Mesodermal cell (in vitro differentiated cells): Measurements from ENCODE around the gene ERN1.
A peak's percentile ranks its signal among the peaks of the same experiment; 100 is the strongest.
"Not testable (repeated sequence)": the region's sequence is repeated elsewhere in the genome, so short reads cannot be mapped to it uniquely, and the experiment has no call there.

ENCODE experiments used
- H3K27ac ChIP-seq: 2 replicates; pipeline ENCODE4 v1.7.0; 2013; ENCODE audit warnings: mild to moderate bottlenecking, low read depth, low read length, moderate library complexity; ENCODE audit not compliant: severe bottlenecking
- H3K36me3 ChIP-seq: 2 replicates; pipeline ENCODE4 v1.7.1; 2013; ENCODE audit warnings: mild to moderate bottlenecking, low read length, moderate library complexity; ENCODE audit not compliant: control insufficient read depth, insufficient read depth
- H3K4me1 ChIP-seq: one replicate; pipeline ENCODE4 v1.7.1; 2013; ENCODE audit warnings: mild to moderate bottlenecking, low read length; ENCODE audit not compliant: insufficient read depth, control insufficient read depth, poor library complexity, severe bottlenecking
- H3K4me3 ChIP-seq: 2 replicates; pipeline ENCODE4 v1.7.0; 2013; ENCODE audit warnings: low read length, control low read depth, mild to moderate bottlenecking; ENCODE audit not compliant: insufficient read depth, poor library complexity, severe bottlenecking; ENCODE audit errors: extremely low read depth
- H3K9me3 ChIP-seq: 2 replicates; pipeline ENCODE4 v1.7.1; 2013; ENCODE audit warnings: mild to moderate bottlenecking, low read length, moderate library complexity; ENCODE audit not compliant: control insufficient read depth
- WGBS, 2 experiments: methylation state at CpG; one replicate each; pipeline ENCODE4 v1.1.5; 2013; ENCODE audit warnings: missing lambda C conversion rate in 2 of 2; ENCODE audit not compliant: insufficient coverage in 2 of 2; 5-methylcytosine and 5-hydroxymethylcytosine counted together

ERN1 gene

DNA sequence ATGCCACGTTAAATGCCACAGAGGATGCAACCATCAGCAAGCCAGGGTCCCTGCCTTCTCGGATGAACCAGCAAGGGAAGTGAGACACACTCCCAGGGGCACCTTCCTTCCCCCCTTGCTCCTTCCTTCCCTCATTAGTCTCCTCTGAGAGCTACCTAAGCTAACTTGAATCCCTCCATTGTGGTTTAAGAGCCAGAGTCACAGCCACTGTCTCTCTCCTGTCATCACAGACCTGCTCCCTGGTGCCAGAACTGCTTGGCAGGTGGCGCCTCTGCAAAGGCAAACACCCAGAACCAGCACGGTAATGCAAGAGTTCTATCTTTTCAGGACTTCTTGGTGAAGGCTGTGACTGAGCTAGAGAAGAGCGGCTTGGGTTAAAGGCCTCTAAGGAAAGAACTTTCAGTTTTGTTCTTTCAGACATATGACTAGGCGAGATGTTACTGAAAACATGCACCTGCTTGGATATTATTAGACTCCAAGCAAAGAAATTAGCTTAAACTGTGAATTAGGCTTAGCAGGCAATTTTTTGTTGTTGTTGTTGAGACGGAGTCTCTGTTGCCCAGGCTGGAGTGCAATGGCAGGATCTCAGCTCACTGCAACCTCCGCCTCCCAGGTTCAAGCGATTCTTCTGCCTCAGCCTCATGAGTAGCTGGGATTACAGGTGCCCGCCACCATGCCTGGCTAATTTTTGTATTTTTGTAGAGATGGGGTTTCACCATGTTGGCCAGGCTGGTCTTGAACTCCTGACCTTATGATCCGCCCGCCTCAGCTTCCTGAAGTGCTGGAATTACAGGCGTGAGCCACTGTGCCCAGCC lies 8.8 kb downstream of the ERN1 start:
- H3K4me3 ChIP-seq, H3K27ac ChIP-seq, H3K9me3 ChIP-seq, H3K4me1 ChIP-seq, H3K36me3 ChIP-seq: not testable (repeated sequence)
- WGBS, 2 experiments, result 89 to 94% methylated on average over 10 to 11 of the region's 13 CpGs

DNA sequence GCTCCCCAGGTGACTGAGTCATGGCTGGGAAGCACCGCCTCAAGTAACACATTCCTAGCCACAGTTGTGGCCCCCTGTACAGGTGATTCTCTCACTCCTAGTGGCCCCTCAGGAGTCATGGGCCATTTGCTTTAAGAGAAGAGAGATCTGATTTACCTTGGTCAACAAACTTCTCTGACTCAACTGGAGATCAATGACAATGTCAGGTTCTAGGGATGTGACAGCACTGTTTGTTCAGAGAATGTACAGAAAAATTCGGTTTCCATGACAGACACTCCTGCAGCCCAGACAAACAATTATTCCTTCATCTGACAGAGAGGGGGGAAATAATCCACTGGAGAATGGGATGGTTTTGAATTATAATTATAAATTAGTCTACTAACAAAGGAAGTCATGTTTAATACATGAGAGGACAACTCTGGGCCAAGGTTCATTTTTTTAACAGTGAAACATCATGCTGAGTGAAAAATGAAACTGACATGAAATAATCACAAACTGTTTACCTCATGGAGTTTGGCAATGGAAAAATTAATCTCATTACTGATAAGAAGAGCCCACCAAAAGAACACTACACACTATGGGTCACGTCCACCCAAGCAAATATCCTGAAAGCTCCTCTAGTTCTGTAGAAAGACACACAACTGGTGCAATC lies 9.7 kb downstream of the ERN1 start:
- Histone ChIP-seq H3K36me3 (no peaks in the 10 kb centered on the region), H3K27ac (no peak overlapping the region), H3K4me1 (no peaks in the 10 kb centered on the region), H3K9me3 (no peaks in the 10 kb centered on the region), H3K4me3 (no peak overlapping the region)
- 89% methylated on average over 1 of the region's 3 CpGs; no CpG with 5 or more reads in 1 of the 2 experiments for WGBS, 2 experiments

DNA sequence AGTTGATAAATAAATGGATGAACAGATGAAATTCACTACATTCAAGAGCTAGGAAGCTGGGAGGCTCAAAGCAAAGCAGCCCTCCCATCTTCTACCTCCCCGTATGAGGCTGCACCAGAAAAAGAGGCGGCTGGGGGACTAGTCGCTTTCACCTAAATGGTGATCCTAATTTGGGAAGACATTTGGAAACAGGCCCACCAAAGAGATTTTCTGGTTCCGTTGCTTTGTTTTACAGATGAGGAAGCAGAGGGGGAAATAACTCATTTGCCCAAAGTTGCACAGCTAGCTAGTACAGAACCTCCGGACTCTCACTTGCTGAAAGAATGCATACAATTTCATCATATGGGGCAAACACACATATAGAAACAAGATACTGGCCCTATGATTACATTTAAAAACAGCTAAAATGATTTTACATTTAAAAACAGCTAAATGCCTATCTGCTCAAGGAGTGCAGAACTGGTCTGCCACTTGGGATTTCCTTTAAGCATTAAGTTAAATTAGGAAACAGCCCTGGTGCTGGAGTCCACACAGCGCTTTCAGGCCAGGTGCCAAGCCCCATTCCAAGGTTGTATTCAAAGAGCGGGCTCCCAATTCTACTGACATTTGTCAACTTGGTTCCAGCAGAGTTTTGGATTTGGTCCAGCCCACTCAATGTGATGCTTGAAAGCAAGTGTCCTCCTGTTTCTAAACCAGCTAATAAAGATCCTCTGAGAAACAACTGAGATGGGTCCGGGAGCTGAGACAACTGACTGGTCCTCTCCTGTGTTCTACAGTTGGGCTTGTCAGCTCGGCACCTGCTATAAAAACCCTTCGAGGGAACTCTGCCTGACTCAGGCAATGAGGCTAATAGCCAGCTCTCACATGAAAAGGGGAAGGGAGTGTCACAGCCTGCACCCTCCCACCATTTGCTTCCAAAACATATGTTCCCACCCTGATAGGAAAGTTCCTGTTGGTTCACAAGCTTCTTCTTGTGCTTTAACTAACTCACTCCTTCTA lies 11.7 kb downstream of the ERN1 start:
- Histone ChIP-seq H3K4me3 (no peak overlapping the region), H3K27ac (no peak overlapping the region), H3K4me1 (no peaks in the 10 kb centered on the region), H3K36me3 (no peaks in the 10 kb centered on the region), H3K9me3 (no peaks in the 10 kb centered on the region)
- WGBS, 2 experiments, result 91 to 93% methylated on average over 8 of the region's 10 CpGs

DNA sequence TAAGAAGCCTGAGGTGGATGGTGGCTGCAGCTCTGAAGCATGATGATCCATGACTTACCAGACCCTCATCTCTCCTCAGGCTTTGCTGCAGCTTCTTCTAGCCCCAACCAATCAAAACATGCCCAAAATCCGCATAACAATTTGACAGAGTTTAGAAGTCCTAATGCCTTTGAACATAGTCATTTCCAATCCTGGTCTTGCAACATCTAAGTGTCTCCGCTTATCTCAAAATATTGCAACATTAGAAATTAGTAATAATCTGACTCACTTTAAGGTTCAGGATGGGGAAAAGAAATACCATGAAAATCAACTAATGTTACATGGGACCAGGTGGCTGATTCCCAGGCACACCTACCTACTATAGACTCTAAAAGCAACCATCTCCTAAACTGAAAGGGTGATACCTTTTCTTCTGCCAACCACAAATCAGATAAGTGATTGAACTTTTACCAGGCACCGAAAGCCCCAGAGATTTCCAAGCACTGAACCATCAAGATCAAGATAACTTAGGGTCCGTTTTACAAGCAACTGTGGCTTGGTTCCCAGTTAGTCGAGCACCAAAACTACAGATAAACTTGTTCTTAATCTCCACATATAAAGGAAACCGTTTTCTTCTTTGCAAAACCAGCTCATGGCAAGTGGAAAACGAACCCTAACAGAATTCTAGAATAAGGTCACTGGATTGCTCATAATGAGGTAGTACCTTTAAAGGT lies 14.0 kb downstream of the ERN1 start:
- no peak overlapping the region for H3K4me3 ChIP-seq
- WGBS, 2 experiments, result 92 to 95% methylated on average over 2 to 4 of the region's 7 CpGs
- no peak overlapping the region for H3K27ac ChIP-seq
- no peaks in the 10 kb centered on the region for H3K36me3 ChIP-seq
- H3K4me1 ChIP-seq, result no peaks in the 10 kb centered on the region
- no peaks in the 10 kb centered on the region for H3K9me3 ChIP-seq

DNA sequence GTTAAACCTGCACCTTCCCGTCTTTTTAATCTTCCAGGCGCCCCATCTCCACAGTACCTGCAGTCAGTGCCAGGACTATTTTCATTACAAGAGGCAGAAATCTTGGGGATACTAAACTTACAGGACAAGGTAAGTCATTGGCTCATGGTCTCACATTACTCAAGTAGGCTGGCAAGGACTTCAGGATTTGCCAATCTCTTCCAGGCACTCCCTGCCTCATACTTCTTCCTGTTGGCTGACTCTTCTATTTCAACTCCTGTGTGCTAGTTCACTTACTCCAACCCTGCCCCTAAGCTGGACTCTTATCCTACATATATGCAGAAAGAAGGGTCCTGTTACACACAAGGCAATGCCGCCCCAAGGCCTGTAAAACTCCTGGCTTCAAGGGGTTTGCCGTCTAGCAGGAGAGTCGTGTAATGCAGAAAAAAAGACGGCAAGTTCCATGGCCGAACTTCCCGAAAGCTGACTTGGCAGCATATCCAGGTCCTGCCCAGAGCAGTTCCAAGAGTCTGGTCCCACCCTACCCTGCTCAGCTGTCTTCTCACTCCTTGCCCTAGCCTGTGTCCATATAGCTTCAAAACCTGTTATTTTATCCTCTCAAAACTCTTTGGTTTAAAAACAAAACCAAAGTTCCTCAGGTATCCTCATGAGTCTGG lies 14.8 kb downstream of the ERN1 start:
- H3K36me3 ChIP-seq, result no peaks in the 10 kb centered on the region
- H3K4me3 ChIP-seq, result no peak overlapping the region
- no peaks in the 10 kb centered on the region for H3K4me1 ChIP-seq
- 87 to 98% methylated on average over 8 of the region's 8 CpGs for WGBS, 2 experiments
- H3K27ac ChIP-seq, result no peak overlapping the region
- no peaks in the 10 kb centered on the region for H3K9me3 ChIP-seq

DNA sequence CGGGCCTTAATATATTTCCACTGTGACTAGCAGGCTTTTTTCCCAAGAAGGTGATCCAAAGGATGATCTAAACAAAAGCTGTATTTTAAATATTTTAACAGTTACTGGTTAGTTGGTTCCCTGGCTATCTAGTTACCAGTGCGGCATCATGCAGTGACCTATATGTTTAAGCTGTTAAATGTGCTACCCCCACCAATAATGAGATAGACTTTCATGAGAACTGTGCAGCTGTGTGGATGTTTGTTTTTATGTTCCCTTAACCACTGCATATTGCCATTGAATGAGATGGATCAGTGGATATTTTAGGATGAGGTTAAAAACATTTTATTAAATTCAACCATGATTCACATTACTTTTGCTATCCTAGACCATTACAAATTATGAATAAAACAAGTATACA lies 16.9 kb downstream of the ERN1 start:
- Histone ChIP-seq H3K36me3 (no peaks in the 10 kb centered on the region), H3K9me3 (no peaks in the 10 kb centered on the region), H3K4me1 (no peaks in the 10 kb centered on the region), H3K4me3 (no peak overlapping the region), H3K27ac (no peak overlapping the region)
- 89% methylated on average over 1 of the region's 2 CpGs; no CpG with 5 or more reads in 1 of the 2 experiments for WGBS, 2 experiments

DNA sequence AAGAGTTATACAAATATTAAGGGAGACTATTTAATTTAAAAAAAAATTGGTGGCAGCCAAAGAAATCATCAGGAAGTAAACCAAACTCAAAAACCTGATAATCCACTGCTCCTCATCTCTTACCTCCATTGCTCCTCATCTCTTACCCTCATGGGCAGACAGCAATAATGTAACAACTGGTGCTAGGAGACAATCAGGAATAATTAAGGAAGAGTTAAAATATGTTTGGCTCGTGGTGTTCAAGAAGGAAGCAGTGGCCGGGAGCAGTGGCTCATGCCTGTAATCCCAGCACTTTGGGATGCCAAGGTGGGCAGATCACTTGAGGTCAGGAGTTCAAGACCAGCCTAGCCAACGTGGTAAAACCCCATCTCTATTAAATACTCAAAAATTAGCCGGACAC lies 18.1 kb downstream of the ERN1 start:
- H3K4me3 ChIP-seq, result no peak overlapping the region
- H3K27ac ChIP-seq, result no peak overlapping the region
- no peaks in the 10 kb centered on the region for H3K9me3 ChIP-seq
- H3K4me1 ChIP-seq, result no peaks in the 10 kb centered on the region
- WGBS, 2 experiments, result 86 to 89% methylated on average over 4 of the region's 4 CpGs
- H3K36me3 ChIP-seq, result no peaks in the 10 kb centered on the region

DNA sequence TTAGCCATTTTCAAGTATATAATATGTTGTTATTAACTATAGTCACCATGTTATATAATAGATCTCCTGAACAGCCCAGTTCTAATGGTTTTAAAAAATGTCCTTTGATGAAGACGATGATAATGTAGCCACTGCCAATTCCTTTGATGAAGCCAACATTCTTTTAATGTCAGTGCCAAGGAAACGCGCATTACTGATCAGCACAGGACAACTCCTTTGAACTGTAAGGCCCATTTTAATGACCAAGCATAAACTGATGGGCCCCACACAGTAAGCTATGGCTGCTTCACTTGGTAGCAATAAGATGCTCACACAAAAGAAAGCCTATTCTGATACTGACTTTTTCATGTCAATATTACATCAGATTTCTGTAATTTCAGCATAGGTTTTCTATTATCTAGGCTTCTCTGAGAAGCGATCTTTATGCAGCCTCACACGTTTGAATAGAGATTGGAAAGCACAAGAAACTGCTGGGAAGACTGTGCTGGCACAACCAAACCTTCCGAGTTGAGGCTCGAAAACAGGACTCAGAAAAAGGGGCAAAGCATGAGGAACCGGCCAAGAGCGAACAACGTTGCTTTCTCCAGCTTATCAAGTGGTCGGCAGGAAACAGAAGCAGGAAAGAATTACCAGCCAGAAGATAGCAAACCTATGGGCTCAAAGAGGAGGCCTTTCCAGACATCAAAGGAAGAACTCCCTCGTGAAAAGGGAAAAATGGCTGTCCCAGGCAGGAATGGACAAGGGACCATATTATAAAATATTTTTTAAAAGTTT lies 19.4 kb downstream of the ERN1 start:
- 76 to 80% methylated on average over 11 of the region's 12 CpGs for WGBS, 2 experiments
- Histone ChIP-seq H3K9me3 (no peaks in the 10 kb centered on the region), H3K4me3 (no peak overlapping the region), H3K36me3 (no peaks in the 10 kb centered on the region), H3K4me1 (no peaks in the 10 kb centered on the region), H3K27ac (peak overlapping the region; percentile 20)

DNA sequence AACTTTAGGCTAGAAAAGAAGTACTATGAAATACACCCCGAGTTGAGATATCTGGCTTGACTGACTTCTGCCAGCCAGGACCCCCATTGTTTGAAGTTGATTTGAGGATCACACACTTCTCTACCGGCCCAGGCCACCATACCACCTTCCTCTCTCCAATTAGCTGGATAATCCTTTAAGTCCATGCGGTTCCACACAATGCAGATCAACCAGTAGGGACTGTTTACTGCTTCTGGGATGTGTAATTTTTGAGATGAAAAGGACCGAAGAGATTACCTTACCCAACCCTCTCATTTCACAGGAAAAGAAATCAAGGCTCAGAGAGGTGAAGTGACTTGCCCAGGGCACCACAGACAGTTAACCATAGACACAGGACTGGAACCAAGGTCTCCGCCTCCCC lies 20.5 kb downstream of the ERN1 start:
- WGBS, 2 experiments, result 93 to 100% methylated on average over 1 to 2 of the region's 5 CpGs
- Histone ChIP-seq H3K27ac (no peak overlapping the region), H3K9me3 (no peaks in the 10 kb centered on the region), H3K36me3 (no peaks in the 10 kb centered on the region), H3K4me1 (no peaks in the 10 kb centered on the region), H3K4me3 (no peak overlapping the region)
